Daoy (cell line): Measurements from ENCODE around the gene CR1. TPM values are rescaled to one million over a fixed set of nuclear protein-coding genes. Genes with fewer than 3 reads are reported as not detected.
"Not testable (repeated sequence)": the region's sequence is repeated elsewhere in the genome, so short reads cannot be mapped to it uniquely, and the experiment has no call there.

Experiments
- DNase-seq: peaks from one replicate; pipeline ENCODE4 v3.0.0-alpha.2; 2015; ENCODE audit warnings: low read depth
- total RNA-seq: library from RNA; depleted of rRNA; stranded (reverse); fragments of >200 nt; shearing (Covaris generic); gene quantifications from 2 replicates; pipeline ENCODE4 v1.2.3, GENCODE V29; 2014

The CR1 gene
- total RNA-seq, 1 experiment from 2014 or later: not detected

GRCh38 chr1:207503950-207504349, 8.0 kb downstream of the CR1 start:
- DNase-seq: no peak

DNA sequence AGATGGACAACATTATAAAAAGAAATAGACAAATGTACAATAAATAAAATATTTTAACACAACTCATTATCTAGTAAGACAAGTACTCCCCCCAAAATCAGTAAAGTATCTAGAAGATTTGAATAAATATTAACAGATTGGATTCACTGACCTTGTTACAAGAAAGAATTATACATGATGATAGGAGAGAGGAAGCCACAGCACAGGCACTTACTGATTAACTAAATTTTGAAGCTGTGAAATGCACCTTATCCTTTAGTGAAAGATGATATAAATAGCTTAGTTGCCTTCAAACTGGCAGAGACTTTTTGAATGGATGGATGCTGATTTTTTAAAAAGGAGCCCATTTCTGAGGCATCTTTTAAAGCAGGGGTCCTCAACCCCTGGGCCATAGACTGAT, 8.5 kb downstream of the CR1 start:
- DNase-seq: no peak

DNA sequence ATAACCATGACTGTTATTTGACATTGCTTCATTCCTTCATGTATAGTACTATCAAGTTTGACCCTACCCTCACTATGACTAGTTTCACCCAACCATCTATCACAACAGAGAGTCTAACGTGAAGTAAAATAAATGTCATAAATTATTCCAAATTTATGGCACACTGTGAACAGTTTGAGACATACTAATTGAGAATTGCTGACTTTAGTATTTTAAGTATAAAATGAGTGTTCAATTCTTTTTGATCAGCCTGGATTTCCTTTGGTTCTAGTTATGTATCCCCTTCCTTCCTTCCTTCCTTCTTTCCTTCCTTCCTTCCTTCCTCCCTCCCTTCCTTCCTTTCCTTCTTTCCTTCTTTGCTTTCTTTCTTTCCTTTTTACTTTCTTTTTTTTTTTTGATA, 14.5 kb downstream of the CR1 start:
- DNase-seq: no peak

DNA sequence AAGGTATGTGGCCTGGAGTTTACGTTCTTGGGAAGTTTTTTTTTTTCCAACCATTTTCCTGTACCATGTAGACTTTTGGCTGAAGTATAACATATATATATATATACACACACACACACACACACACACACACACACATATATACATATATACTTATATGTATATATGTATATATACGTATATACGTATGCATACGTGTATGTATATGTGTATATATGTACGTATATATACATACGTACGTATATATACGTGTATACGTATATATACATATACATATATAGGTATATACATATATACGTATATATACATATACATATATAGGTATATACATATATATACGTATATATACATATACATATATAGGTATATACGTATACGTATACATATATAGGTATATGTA, 18.9 kb downstream of the CR1 start:
- no peak for DNase-seq

DNA sequence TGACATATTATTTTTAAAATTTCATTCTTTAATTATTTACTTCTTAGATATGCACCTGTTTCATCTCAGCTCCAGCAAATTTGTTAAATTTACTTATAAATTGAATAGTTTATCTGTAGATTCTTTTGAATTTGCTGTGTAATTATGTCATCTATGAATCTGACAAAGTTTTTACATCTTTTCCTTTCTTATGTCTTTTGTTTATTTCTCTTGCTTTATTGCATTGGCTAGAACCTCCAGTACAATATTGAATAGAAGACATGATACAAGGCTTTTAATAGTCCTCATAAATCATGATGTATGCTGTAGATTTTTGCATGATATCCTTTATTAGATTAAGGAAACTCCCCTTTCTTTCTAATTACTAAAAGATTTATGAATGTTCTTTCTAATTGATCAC, 20.8 kb downstream of the CR1 start:
- no peak for DNase-seq

DNA sequence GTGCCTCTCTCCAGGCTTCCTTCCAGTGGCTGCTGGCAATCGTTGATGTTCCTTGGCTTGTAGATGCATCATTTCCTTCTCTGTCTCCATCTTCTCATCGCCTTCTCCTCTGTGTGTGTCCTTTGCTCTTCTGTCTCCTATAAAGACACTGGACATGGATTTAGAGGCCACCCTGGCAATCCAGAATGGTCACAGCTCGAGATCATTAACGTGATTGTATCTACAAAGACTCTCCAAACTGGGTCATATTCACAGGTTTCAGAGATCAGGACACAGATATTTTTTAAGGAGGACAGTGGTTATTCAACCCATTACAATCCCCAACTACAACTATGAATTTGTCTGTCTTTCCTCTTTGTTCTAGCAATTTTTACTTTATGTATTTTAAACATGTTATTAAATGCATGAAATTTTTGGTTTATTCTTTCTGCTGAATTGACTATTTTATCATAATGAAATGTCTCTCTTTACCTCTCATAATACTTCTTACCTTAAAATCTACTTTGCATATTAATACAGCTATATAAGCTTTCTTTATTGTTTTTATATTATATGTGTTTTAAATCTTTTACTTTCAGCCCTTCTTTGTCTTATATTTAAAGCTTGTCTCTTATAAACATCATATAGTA, 22.8 kb downstream of the CR1 start:
- no peak for DNase-seq

DNA sequence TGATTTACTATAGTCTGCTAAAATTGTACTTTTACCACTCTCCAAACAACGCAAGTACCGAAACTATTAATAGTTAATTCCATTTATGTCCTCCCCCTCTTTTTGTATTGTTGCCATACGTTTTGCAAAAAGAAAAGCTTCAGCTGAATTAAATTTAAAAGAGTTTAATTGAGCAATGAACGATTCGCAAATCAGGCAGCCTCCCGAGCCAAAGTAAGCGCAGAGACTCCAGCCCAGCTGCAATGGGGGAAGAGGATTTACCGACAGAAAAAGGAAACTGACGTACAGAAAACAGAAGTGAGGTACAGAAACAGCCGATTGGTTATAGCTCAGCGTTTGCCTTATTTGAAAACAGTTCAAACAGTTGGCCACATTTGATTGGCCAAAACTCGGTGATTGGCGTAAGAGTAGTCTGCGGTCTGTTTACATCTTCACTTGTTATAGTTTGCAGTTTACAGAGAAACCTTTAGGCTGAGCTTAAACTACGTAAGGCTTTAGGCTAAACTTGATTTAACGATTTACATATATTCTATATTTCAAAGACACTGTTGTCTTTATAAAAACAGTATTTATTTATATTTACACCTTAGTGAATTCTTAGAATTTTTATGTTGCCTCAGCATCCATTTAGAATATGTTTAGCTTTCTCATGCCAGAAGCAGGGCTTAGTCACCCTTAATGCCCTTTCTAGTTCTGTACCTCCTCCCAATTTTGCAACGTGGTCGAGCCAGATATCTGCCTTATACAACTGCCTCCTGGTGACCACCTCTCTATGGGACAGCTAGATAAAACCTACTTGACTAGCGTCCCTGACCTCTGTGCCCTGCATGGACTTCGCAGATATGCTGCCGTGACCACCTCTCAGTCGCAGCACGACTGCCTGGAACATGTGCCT, 23.8 kb downstream of the CR1 start:
- no peak for DNase-seq

GRCh38 chr1:207520400-207521345, 24.7 kb downstream of the CR1 start:
- DNase-seq: not testable (repeated sequence)

DNA sequence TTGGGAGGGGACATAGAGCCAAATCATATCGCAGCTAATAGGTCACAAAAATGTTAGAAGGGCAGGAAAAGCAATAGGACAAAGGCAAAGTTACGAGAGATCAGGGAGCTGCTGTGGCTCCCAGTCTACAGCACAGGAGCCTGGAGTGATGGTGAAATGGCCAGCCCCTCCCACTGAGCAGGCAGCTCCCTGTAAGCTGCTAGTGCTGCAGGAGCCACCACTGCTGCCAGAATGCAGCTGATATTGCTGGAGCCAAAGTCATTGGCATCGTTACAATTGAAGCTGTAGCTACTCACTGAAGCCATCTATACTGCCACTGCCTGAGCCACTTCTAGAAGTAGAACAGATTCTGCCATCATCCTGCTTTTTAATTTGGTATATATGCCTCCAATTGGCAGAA, 29.3 kb downstream of the CR1 start:
- not testable (repeated sequence) for DNase-seq

DNA sequence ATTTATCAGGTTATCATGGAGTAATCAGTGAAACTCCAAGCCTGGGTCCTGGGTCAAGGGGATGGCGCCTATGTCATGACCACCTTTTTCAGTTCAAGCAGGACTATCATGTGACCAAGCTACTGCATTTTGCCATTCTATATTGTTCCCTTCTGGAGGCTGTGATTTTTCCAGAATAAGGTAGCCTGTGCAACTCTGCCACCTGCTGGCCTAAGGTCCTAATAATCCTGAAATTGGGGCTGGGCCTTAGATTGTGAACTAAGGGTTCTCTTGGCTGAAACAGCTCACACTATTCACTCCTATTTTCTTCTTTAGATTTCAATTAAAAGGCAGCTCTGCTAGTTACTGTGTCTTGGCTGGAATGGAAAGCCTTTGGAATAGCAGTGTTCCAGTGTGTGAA, 32.4 kb downstream of the CR1 start:
- DNase-seq: not testable (repeated sequence)

- not testable (repeated sequence) for DNase-seq
Measured at GRCh38 chr1:207536263-207536662, 40.3 kb downstream of the CR1 start.

GRCh38 chr1:207546677-207547357, 50.9 kb downstream of the CR1 start:
- DNase-seq: not testable (repeated sequence)

DNA sequence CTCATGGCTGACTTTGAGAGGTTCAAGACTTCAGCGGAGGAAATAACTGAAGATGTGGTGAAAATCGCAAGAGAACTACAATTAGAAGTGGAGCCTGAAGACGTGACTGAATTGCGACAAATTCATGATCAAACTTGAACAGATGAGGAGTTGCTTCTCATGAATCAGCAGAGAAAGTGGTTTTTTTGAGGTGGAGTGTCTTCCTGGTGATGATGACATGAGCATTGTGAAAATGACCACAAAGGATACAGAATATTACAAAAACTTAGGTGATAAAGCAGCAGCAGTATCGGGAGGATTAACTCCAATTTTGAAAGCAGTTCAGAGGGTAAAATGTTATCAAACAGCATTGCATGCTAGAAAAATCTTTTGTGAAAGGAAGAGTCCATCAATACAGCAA, 58.9 kb downstream of the CR1 start:
- DNase-seq: not testable (repeated sequence)

DNA sequence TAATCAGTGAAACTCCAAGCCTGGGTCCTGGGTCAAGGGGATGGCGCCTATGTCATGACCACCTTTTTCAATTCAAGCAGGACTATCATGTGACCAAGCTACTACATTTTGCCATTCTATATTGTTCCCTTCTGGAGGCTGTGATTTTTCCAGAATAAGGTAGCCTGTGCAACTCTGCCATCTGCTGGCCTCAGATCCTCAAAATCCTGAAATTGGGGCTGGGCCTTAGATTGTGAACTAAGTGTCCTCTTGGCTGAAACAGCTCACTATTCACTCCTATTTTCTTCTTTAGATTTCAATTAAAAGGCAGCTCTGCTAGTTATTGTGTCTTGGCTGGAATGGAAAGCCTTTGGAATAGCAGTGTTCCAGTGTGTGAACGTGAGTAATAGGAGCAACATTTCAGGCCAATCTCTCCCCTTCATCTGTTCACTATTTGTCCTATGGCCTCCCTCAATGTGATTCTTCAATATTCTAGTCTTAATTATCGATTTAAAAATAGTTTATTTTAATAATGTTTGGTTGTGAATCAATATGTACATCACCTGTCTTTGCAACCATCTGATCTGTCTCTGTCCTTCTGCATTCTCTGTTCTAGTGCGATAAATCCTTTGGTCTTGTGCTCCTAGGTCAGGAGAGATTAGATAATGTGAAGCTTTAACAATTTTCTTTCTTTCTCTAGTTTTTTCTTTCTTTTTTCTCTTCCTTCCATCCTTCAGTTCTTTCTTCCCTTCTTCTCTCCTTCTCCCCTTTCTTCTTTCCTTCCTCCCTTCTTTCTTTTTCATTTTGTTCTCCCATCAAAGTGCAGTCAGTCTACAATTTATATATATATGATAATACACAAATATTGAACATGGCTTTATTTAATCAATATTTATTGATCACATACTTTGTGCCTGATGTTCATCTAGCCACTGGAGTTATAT, 69.8 kb downstream of the CR1 start:
- DNase-seq: peak; percentile 9

DNA sequence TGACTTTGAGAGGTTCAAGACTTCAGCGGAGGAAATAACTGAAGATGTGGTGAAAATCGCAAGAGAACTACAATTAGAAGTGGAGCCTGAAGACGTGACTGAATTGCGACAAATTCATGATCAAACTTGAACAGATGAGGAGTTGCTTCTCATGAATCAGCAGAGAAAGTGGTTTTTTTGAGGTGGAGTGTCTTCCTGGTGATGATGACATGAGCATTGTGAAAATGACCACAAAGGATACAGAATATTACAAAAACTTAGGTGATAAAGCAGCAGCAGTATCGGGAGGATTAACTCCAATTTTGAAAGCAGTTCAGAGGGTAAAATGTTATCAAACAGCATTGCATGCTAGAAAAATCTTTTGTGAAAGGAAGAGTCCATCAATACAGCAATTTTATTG, 76.0 kb downstream of the CR1 start:
- not testable (repeated sequence) for DNase-seq

DNA sequence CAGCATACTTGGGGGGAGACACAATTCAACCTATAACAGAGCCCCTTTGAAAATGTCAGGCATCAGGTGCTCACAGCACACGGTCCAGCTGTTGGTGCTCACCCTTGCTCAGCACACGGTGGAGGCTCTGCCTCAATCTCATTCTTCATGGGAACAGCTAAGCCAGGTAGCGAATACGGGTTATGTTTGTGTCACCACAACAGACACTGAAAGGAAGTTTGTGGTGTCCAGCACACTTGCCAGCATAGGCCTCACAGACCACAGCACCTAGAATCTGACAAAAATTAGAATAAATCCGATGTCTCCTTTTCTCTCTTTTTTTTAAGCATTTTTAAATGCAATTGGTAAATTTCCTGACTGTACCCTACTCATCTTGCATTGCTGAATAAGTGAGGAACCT, 77.1 kb downstream of the CR1 start:
- not testable (repeated sequence) for DNase-seq

GRCh38 chr1:207575381-207575780, 79.4 kb downstream of the CR1 start:
- peak; percentile 3 for DNase-seq

DNA sequence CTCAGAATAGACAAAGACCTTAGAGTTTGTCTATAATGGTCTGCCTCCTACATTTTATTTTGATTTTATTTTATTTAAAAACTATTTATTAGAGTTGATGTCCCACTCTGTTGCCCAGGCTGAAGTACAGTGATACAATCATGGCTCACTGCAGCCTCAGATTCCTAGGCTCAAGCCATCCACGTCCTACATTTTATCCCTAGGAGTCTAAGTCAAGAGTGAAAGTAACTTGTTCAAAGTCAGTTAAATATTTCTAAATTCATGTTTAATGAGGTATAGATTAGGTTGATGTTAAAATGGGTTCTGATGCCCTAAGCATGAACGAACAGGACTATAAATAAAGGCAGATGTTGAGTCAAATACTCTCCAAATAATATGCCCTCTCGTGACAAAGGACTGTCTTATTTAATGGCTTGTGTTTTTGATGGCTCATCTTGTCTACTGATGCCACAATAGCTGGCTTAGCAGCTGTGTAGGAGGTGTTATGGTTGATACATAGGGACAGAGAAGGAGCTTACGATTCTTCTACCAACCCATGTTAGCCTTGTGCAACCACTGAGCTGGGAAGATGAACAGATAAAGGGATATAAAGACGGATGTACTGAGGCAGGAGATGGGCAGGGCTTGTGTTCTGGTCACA, 83.0 kb downstream of the CR1 start:
- DNase-seq: no peak

DNA sequence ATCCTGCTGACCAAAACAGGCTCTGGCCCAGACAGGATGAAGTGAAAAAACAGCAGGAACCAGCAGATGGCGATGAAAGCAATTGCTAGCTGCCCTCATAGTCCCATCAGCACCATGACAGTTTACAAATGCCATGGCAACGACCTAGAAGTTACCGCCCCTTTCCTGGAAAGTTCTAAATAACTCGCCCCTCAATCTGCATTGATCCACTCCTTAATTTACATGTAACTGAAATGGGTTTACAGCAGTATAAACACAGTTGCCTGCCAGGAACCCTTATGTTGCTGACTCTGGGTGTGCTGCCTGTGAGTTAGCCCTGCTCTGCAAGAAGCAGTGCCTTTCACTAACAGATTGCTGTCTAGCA, 83.5 kb downstream of the CR1 start:
- DNase-seq: peak; percentile 65
